ENCODE data around the gene ATP8B4. TPM values are rescaled to one million over a fixed set of nuclear protein-coding genes. Genes with fewer than 3 reads are reported as not detected.

The ATP8B4 gene
- polyA plus RNA-seq, 1 experiment: 1.0 TPM

GRCh38 chr15:49888734-49889133, 230.3 kb downstream of the ATP8B4 start:
- Histone ChIP-seq H3K9me3 (ENCODE audit: control insufficient read depth, insufficient read depth, low read length) (no peaks in the 10 kb centered on the region), H3K27ac (ENCODE audit: low read depth, low read length) (no peak overlapping the region), H3K27me3 (ENCODE audit: control insufficient read depth, insufficient read depth, low read length) (no peaks in the 10 kb centered on the region), H3K4me3 (ENCODE audit: low read depth, low read length) (no peak overlapping the region)
- POLR2A ChIA-PET: no interaction called here
- no peak for TF ChIP-seq CTCF (IDR thresholded peaks at IDR 0.05; ENCODE audit: low read depth, low read length)
- DNase-seq (ENCODE audit: low read depth, low spot score): no peak
- CTCF ChIA-PET: interaction anchor here (1.1 kb wide), 1 partner anchor 8 kb away, joined by 4 read pairs; no protein-coding TSS in a partner anchor

- Histone ChIP-seq H3K27me3 (ENCODE audit: control insufficient read depth, insufficient read depth, low read length) (no peaks in the 10 kb centered on the region), H3K4me3 (ENCODE audit: low read depth, low read length) (no peak overlapping the region), H3K27ac (ENCODE audit: low read depth, low read length) (no peak overlapping the region), H3K9me3 (ENCODE audit: control insufficient read depth, insufficient read depth, low read length) (no peaks in the 10 kb centered on the region)
- no peak for TF ChIP-seq CTCF (IDR thresholded peaks at IDR 0.05; ENCODE audit: low read depth, low read length)
- DNase-seq (ENCODE audit: low read depth, low spot score): no peak
- POLR2A ChIA-PET: no interaction called here
- CTCF ChIA-PET: interaction anchor here (1.1 kb wide), 1 partner anchor 9 kb away, joined by 4 read pairs; no protein-coding TSS in a partner anchor
These were observed 230.7 kb downstream of the ATP8B4 start for GRCh38 chr15:49888323-49888693.

GRCh38 chr15:49887659-49888322, 231.2 kb downstream of the ATP8B4 start:
- H3K27ac ChIP-seq (ENCODE audit: low read depth, low read length): no peak overlapping the region

GRCh38 chr15:49883121-49883520, 235.9 kb downstream of the ATP8B4 start:
- H3K27me3 ChIP-seq (ENCODE audit: control insufficient read depth, insufficient read depth, low read length): no peaks in the 10 kb centered on the region
- no peak overlapping the region for H3K4me3 ChIP-seq (ENCODE audit: low read depth, low read length)
- H3K27ac ChIP-seq (ENCODE audit: low read depth, low read length): no peak overlapping the region
- POLR2A ChIA-PET: no interaction called here
- no peaks in the 10 kb centered on the region for H3K9me3 ChIP-seq (ENCODE audit: control insufficient read depth, insufficient read depth, low read length)
- no peak for DNase-seq (ENCODE audit: low read depth, low spot score)
- CTCF ChIA-PET: interaction anchor here (1.0 kb wide), 1 partner anchor 262 kb away, joined by 3 read pairs; no protein-coding TSS in a partner anchor
- no peak for TF ChIP-seq CTCF (IDR thresholded peaks at IDR 0.05; ENCODE audit: low read depth, low read length)

More at GRCh38 chr15:49887659-49888322, 231.2 kb downstream of the ATP8B4 start:
- H3K27me3 ChIP-seq (ENCODE audit: control insufficient read depth, insufficient read depth, low read length): no peaks in the 10 kb centered on the region
- H3K9me3 ChIP-seq (ENCODE audit: control insufficient read depth, insufficient read depth, low read length): no peaks in the 10 kb centered on the region
- ChIA-PET CTCF (no interaction called here), POLR2A (interaction anchor here (0.7 kb wide), 1 partner anchor 29 kb away, joined by 3 read pairs; no protein-coding TSS in a partner anchor)
- no peak for TF ChIP-seq CTCF (IDR thresholded peaks at IDR 0.05; ENCODE audit: low read depth, low read length)
- DNase-seq (ENCODE audit: low read depth, low spot score): no peak
- no peak overlapping the region for H3K4me3 ChIP-seq (ENCODE audit: low read depth, low read length)

- Histone ChIP-seq H3K9me3 (ENCODE audit: control insufficient read depth, insufficient read depth, low read length) (no peaks in the 10 kb centered on the region), H3K27me3 (ENCODE audit: control insufficient read depth, insufficient read depth, low read length) (no peaks in the 10 kb centered on the region), H3K27ac (ENCODE audit: low read depth, low read length) (no peak overlapping the region), H3K4me3 (ENCODE audit: low read depth, low read length) (no peak overlapping the region)
- ChIA-PET CTCF (no interaction called here), POLR2A (no interaction called here)
- DNase-seq (ENCODE audit: low read depth, low spot score): no peak
- no peak for TF ChIP-seq CTCF (IDR thresholded peaks at IDR 0.05; ENCODE audit: low read depth, low read length)
These were observed 237.2 kb downstream of the ATP8B4 start for GRCh38 chr15:49881866-49882265.
